HG02943 (cell line): ENCODE results near the gene KLRD1.
"Not testable (repeated sequence)": the region's sequence is repeated elsewhere in the genome, so short reads cannot be mapped to it uniquely, and the experiment has no call there.

Source experiments
- ATAC-seq: cut with Tn5 transposase; IDR thresholded peaks from one replicate; pipeline ENCODE4 v1.9.1; 2021; ENCODE audit warnings: mild to moderate bottlenecking, low read depth, moderate library complexity; ENCODE audit not compliant: unreplicated experiment

The KLRD1 gene

GRCh38 chr12:10367714-10368113 lies 60.0 kb downstream of the KLRD1 start:
- ATAC-seq, result not testable (repeated sequence)

DNA sequence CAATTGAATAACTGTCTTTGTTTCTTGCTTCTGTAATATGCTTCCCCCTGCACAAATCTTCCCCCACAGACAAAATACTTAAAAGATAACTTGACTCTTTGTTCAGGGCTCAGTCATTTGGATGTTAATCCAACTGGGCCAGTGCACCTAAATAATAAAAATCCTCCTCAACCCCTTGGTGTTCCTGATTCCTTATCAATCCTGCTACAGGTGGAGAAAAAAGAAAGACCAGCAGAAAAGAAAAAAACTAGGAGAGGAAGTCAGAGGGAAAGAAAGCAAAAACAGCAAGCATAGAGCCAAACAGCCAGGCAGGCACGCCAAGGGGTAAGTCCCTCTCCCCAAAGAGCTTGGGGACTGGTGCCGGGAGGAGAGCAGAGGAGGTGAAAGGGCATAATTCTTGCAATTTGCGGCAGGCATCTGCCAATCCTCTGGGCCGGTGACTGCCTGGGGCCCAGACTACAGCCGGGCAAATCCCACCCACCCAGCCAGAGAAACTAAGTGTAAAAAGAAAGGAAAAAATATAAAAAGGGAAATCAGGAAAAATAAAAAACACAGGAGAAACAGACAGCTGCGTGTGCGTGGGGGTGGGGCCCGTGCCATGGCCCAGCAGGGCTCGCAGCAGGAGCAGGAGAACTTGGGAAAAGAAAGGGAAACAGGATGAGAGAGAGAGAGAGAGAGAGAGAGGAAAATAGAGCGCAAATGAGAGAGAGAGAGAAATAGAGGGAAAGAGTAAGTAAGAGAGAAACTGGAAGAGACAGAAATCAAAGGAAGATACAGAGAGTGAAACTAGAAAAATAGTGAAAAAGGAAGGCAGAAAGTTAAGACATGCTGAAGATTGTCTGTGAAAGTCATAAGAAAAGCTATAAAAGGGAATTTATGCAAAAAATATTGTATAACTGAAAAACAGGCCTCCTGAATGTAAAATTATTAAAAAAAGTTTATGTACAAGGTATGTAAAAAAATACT lies 60.8 kb downstream of the KLRD1 start:
- ATAC-seq, result no peak

DNA sequence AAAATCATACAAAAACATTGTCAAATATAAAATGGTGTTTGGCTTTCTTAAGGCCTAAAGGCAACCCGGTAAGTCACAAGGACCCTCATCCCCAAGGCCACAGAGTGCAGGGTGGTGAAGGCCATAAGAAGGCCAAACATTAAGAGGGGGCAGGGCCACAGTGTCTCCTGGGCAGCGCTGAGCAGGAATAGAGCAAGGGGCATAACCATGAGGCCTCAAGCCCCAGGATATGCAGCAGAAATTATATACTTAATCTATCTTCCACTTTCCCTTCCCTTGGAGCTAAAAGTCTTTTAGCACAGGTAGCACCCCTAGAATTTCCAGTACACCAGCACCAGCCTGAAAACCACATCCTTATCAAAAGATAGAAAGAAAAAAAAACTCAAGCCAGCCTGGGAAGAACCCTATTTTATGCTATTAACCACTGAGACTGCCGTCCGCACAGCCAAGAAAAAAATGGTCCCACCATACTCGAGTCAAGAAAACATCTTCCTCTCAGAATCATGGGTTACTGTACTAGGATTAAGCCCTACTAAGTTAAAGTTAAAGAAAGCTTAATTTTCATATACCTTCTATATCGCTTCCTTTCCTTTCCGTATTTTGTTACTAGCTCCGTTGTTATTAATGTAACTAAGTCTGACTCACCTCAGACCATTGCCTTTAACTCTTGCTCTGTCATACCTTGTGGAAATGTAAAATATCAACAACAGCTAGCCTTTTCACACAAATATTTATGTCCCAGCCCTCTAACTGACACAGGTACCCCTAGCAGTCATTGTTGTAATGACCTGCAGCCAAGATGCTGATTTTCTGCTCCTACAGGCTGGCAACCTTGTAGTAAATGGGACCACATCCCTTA lies 62.1 kb downstream of the KLRD1 start:
- ATAC-seq, result no peak

DNA sequence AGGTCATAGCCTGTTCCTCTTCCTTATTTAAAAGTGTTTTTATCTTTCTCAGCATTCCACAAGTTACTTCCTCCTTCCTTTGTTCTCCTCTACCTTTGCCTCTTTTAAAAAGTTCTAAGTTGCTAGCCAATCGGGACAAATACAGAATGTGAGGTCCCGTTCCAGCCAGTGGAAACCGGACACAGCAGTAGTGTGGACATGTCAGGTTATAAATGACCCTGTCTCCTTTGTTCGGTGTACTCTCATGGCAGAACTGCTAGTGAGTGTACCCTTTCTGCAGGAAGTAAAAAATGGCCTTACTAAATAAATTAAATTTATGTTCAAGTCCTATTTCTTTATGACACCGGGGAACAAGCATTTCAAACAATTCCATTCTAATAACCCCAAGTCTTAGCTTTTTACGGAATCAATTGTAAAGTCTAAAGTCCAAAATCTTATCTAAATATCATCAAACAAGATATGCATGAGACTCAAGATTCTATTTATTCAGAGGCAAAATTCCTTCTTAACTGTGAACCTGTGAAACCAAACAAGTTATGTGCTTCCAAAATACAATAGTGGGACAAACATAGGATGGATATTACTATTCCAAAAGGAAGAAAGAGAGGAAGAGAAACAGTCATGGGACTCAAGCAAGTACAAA lies 64.3 kb downstream of the KLRD1 start:
- ATAC-seq, result not testable (repeated sequence)

DNA sequence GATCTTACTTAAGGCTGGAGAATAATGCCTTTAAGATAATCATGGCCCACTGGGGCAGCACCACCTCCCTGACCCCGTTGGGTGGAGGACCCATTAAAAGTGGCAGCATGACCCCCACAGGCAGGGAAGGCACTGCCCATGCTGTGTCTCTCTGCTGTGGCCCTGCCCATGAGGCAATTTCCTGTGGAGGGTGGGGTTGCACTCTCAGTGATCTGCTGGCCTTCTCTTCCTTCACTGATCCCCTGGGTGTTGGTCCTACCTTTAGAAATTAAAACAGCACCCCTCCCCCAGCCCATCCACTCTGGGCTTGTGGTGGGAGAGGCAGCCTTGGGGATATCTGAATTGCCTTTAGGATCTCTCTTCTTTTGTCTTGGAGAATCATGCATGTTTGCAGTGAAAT lies 64.9 kb downstream of the KLRD1 start:
- no peak for ATAC-seq

GRCh38 chr12:10374624-10375018 lies 67.0 kb downstream of the KLRD1 start:
- ATAC-seq, result no peak

DNA sequence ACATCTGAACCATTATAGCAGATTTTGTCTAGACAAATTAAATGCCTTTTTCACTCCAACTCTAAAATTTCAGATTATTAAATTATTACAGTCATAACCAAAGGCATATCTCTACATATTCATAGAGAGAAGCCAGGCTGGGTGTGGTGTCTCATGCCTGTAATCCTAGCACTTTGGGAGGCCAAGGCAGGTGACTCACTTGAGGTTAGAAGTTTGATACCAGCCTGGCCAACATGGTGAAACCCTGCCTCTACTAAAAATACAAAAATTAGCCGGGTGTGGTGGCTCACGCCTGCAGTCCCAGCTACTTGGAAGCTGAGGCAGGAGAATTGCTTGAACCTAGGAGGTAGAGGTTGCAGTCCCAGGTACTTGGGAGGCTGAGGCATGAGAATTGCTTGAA lies 71.1 kb downstream of the KLRD1 start:
- ATAC-seq, result not testable (repeated sequence)
